IMR-90 (cell line): ENCODE measurements around the gene VNN1.

Source experiments
- BHLHE40 ChIP-seq: fragments of 150-350 bp; IDR thresholded peaks from 2 replicates; pipeline ENCODE4 v1.6.1; 2016; ENCODE audit warnings: mild to moderate bottlenecking, low read depth, low read length
- CEBPB ChIP-seq: IDR thresholded peaks from 2 replicates; pipeline ENCODE4 v1.6.1; 2012; ENCODE audit warnings: low read depth, low read length, improper control_type of control experiment
- CHD1 ChIP-seq: IDR thresholded peaks from 2 replicates; pipeline ENCODE4 v1.6.1; 2012; ENCODE audit warnings: low read depth, low read length, improper control_type of control experiment
- FOS ChIP-seq: fragments of 150-350 bp; IDR thresholded peaks from 2 replicates; pipeline ENCODE4 v1.6.1; 2016; ENCODE audit warnings: low read depth, low read length
- NFE2L2 ChIP-seq: fragments of 150-350 bp; IDR thresholded peaks from 2 replicates; pipeline ENCODE4 v1.6.1; 2016; ENCODE audit warnings: low read depth, mild to moderate bottlenecking, low read length
- POLR2A ChIP-seq: IDR thresholded peaks from 2 replicates; pipeline ENCODE4 v1.6.1; 2012; ENCODE audit warnings: mild to moderate bottlenecking, low read depth, low read length
- RAD21 ChIP-seq: IDR thresholded peaks from 2 replicates; pipeline ENCODE4 v1.6.1; 2012; ENCODE audit warnings: low read length, improper control_type of control experiment
- SMC3 ChIP-seq: fragments of 150-350 bp; IDR thresholded peaks from 2 replicates; pipeline ENCODE4 v1.6.1; 2016; ENCODE audit warnings: low read depth, mild to moderate bottlenecking, antibody characterized with exemption, low read length, moderate library complexity
- TF ChIP-seq, protein P1 (sequence below): conservative IDR thresholded peaks from 2 replicates; pipeline ENCODE4 v1.5.1; 2012; ENCODE audit warnings: mild to moderate bottlenecking, low read depth, low read length, improper control_type of control experiment
- TF ChIP-seq, protein P2 (sequence below): fragments of 150-350 bp; IDR thresholded peaks from 2 replicates; pipeline ENCODE4 v1.6.1; 2017; ENCODE audit warnings: mild to moderate bottlenecking, antibody characterized with exemption, low read length, low read depth

DNA sequence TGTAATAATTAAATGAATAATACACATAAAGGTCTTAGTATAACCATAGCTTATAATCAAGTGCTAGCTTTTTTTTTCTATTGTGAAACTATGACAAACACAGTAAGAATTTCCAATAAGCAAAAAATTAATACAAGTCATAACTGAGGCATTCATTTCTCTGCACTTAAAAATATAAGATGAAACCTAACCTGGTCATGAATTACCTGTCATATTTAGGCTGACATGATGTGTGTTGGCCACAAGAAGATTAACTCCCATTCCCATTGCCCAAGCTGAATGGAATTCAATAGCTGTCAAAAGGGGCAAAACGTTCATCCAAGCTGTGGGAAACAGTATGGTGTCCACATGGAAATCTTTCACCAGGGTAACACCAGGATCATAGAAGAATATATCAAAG lies 38.4 kb upstream of the VNN1 start:
- TF ChIP-seq POLR2A (no peak), NFE2L2 (no peak), SMC3 (no peak), RAD21 (no peak), CEBPB (no peak), BHLHE40 (no peak), CHD1 (no peak), FOS (no peak)
- TF ChIP-seq, protein P1, sequence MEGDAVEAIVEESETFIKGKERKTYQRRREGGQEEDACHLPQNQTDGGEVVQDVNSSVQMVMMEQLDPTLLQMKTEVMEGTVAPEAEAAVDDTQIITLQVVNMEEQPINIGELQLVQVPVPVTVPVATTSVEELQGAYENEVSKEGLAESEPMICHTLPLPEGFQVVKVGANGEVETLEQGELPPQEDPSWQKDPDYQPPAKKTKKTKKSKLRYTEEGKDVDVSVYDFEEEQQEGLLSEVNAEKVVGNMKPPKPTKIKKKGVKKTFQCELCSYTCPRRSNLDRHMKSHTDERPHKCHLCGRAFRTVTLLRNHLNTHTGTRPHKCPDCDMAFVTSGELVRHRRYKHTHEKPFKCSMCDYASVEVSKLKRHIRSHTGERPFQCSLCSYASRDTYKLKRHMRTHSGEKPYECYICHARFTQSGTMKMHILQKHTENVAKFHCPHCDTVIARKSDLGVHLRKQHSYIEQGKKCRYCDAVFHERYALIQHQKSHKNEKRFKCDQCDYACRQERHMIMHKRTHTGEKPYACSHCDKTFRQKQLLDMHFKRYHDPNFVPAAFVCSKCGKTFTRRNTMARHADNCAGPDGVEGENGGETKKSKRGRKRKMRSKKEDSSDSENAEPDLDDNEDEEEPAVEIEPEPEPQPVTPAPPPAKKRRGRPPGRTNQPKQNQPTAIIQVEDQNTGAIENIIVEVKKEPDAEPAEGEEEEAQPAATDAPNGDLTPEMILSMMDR: no peak
- TF ChIP-seq, protein P2, sequence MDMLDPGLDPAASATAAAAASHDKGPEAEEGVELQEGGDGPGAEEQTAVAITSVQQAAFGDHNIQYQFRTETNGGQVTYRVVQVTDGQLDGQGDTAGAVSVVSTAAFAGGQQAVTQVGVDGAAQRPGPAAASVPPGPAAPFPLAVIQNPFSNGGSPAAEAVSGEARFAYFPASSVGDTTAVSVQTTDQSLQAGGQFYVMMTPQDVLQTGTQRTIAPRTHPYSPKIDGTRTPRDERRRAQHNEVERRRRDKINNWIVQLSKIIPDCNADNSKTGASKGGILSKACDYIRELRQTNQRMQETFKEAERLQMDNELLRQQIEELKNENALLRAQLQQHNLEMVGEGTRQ: no peak
